Vagina (tissue), 2 donors: ENCODE data around the gene CREB5.

Experiments used
- CTCF ChIP-seq, 3 experiments: fragments of 450-650 bp in 2 of 3; fragments of 200-600 bp in 1 of 3; sonication (generic) in 1 of 3; IDR thresholded peaks; one replicate each; pipeline ENCODE4 v1.5.1; 2017 to 2019; ENCODE audit warnings: antibody characterized with exemption in 3 of 3, mild to moderate bottlenecking in 2 of 3, moderate library complexity in 2 of 3
- POLR2AphosphoS5 ChIP-seq, 2 donors: sonication (generic); formaldehyde crosslinking; IDR thresholded peaks; one replicate each; pipeline ENCODE4 v1.9.0; 2017; ENCODE audit warnings: antibody characterized with exemption in 2 of 2, mild to moderate bottlenecking in 2 of 2, low read depth in 1 of 2; ENCODE audit not compliant: insufficient read depth in 1 of 2

DNA sequence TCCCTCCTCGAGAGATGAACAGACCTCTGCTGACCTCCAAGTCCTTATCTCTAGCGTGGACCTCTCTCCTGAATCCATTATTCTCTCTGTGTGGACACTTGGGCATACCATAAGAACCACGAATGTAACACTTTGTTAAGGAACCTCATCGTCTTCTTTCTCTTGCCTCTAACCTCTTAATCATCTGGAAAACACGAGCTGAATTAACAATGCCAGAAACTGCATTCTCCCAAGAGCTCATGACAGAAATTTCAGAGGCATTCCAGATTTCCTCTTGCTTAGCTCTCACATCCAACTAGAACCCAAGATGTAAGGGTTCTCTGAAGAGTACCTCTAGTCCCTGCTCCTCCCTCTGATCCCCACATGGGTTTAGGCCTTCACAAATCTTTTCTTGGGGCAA lies 444.3 kb downstream of the CREB5 start:
- no peak for TF ChIP-seq CTCF (IDR thresholded peaks at IDR 0.05)
- no peak for TF ChIP-seq POLR2AphosphoS5 (IDR thresholded peaks at IDR 0.05; ENCODE audit: insufficient read depth in 1 of 2, low read depth in 1 of 2)
